ENCODE data around the gene NR3C1.

The NR3C1 gene

DNA sequence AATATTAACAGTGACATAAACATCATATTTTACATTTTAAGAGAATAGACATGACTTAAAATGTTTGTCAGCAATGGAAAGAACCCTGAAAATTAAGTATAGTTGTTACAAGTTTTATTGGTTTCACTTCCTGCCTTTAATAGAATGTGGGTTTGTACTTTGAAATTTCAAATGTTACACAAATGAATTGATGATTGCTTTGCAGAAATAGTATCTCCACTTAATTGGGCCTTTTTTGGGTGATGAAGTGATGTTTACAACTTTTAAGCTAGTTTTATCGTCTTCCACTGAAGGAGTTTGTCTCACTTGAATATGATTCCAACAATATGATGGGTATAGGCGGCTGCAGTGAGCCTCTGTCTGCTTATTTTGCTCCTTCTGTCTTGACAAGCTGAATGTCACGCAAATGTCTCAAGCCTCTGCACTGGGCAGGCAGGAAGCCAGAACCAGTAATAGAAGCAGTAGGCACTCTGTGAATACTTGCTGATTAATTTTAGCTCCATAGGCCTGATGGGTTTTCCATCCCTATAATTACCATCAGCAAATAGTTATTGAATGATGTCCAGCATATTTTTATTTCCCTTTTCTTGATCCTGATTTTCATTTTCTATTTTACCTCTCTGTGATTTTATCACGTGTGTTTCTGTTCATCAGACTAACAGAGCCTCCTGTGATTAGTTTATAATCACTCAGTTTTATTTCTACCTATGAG, 10.6 kb upstream of the NR3C1 start:
- TF ChIP-seq, protein P1, sequence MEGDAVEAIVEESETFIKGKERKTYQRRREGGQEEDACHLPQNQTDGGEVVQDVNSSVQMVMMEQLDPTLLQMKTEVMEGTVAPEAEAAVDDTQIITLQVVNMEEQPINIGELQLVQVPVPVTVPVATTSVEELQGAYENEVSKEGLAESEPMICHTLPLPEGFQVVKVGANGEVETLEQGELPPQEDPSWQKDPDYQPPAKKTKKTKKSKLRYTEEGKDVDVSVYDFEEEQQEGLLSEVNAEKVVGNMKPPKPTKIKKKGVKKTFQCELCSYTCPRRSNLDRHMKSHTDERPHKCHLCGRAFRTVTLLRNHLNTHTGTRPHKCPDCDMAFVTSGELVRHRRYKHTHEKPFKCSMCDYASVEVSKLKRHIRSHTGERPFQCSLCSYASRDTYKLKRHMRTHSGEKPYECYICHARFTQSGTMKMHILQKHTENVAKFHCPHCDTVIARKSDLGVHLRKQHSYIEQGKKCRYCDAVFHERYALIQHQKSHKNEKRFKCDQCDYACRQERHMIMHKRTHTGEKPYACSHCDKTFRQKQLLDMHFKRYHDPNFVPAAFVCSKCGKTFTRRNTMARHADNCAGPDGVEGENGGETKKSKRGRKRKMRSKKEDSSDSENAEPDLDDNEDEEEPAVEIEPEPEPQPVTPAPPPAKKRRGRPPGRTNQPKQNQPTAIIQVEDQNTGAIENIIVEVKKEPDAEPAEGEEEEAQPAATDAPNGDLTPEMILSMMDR (IDR thresholded peaks at IDR 0.05; ENCODE audit: low read length, missing control alignments) = no peak
- no peak overlapping the region for H3K4me3 ChIP-seq (replicated peaks; ENCODE audit: low read depth, low read length)
- no peak for DNase-seq (ENCODE audit: low read depth)

DNA sequence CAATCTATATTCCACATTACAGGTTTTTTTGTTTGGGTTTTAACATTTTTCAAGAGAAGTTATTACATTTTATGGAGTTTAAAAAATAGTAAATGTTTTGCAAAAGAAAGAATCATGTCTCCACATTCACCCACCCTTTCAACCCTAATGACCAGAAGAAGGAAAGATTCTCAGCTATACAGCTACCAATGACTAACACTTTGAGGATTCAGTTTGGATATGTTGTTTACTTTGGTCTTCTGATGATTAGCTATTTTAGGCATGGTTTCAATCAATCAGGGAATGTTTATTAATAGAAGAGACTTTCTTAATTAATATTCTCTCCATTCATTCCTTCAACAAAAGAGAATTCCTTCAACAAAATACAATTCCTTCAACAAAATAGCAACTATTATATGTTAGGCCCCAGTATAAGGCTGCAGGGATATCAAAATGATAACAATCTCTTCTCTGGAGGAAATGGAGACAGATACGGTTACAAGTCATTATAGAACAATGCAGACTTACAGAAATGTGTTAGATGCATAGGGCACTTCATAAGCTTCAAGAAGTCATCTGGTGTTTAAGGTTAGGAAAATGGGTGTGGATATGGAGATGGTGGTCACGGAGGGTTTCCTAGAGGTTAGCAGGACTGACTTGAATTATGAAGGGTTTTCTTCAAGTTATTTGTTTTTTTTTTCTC, 9.3 kb upstream of the NR3C1 start:
- H3K4me3 ChIP-seq (replicated peaks; ENCODE audit: low read depth, low read length) = no peak overlapping the region
- DNase-seq (ENCODE audit: low read depth) = no peak
- TF ChIP-seq, protein P1 (IDR thresholded peaks at IDR 0.05; ENCODE audit: low read length, missing control alignments) = no peak

DNA sequence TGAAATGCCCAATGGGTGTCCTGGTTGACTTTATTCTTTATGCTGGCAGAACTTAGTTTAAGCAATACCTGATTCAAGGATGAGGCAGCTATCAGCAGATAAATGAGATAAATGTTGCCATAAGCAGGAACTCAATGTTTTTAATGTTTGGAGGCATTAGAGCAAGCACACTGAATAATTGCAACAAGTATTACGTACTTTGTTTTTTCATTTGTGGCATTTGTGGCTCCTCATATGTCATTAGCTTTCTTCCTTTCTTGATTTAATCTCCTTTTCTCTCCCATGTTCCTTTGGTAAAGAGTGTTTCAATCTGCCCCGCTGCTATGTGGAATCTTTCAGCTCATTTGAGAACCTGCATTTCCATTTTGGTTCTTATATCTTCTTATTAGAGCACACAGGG, 6.4 kb upstream of the NR3C1 start:
- TF ChIP-seq, protein P1 (IDR thresholded peaks at IDR 0.05; ENCODE audit: low read length, missing control alignments) = no peak
- no peak overlapping the region for H3K4me3 ChIP-seq (replicated peaks; ENCODE audit: low read depth, low read length)
- DNase-seq (ENCODE audit: low read depth) = no peak

DNA sequence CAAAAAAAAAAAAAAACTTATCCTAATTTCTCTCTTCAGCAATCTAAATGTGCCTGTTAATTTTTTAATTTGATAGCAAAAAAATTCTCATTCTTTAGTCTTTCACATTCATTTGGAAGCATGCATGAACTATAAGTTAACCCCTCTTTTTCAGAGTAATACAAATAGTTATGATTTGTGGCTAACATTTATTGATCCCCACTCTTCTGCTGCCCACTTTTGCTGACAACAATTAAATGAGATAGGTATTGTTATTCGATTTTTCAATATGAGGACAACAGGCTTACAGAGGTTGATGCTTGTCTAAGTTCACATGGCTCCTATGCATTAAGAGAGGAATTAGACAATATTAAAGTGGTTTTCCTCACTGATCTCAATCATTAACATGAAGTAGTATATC, 2.9 kb upstream of the NR3C1 start:
- TF ChIP-seq, protein P1 (IDR thresholded peaks at IDR 0.05; ENCODE audit: low read length, missing control alignments) = no peak
- DNase-seq (ENCODE audit: low read depth) = no peak
- H3K4me3 ChIP-seq (replicated peaks; ENCODE audit: low read depth, low read length) = no peak overlapping the region

DNA sequence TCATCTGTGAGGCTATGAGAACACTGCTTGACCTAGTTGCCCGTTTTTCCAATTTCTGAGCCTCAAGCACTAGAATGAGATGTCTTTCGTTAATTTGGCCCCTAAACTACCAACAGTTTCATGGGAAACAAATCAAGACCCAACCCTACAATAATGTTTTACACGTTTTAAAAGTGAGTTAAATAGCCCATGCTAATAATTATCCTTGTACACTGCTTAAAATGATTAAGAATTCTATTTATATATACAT, 2.3 kb upstream of the NR3C1 start:
- TF ChIP-seq, protein P1 (IDR thresholded peaks at IDR 0.05; ENCODE audit: low read length, missing control alignments) = no peak
- H3K4me3 ChIP-seq (replicated peaks; ENCODE audit: low read depth, low read length) = peak overlapping the region; percentile 67
- DNase-seq (ENCODE audit: low read depth) = no peak

DNA sequence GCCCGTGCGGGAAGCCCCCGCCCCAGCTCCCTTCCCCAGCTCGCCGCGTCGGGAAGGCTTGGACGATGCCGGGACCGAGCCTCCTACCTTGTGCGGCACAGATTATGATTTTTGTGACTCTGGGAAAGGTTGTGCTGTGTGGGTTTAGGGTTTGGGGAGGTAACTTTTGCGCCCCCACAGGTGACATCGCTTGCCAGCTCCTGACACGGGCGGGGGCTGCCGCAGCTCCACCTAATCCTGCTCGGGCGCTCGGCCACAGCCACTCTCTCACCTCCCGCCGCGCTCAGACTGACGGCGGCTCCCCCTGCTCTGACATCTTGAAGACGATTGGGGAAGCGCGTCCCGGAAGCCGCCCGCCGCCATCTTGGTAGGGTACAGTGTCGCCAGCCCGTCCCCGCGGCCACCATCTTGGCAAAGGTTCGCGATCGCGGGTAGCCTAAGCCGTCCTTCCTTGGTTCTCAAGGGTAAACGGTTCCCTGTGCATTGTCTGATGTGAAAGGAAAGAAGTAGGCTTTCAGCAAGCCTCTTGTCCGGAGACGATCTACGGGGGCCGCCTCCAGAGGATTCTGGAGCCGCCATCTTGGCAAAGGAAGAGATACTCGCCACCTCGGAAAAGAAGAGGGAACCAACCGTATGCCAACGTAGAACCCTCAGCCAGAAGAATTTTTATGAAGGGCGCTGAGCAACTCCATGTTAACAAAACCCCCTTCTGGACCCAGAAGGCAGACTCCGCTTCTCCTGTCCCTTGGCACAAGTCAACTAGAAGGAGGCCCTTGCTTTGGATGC, 1.8 kb upstream of the NR3C1 start:
- H3K4me3 ChIP-seq (replicated peaks; ENCODE audit: low read depth, low read length) = peak overlapping the region; percentile 67
- TF ChIP-seq, protein P1 (IDR thresholded peaks at IDR 0.05; ENCODE audit: low read length, missing control alignments) = no peak
- DNase-seq (ENCODE audit: low read depth) = peak; percentile 85
